Measurements from ENCODE around the gene ABTB2. TPM values are rescaled to one million over a fixed set of nuclear protein-coding genes. Genes with fewer than 3 reads are reported as not detected.

The ABTB2 gene
- total and polyA plus RNA-seq, 2 donors (not counting 1 experiment from before 2014, with no cell fraction given), result 1.0 to 5.8 TPM

GRCh38 chr11:34405079-34405858, 47.5 kb upstream of the ABTB2 start:
- DNase-seq (ENCODE audit: low read depth in 2 of 2), result peak; percentile 45 to 53
- no peaks in the 10 kb centered on the region for H3K4me1 ChIP-seq (ENCODE audit: control insufficient read depth, extremely low read depth, insufficient read depth, low read length)
- H3K9ac ChIP-seq (ENCODE audit: insufficient read depth, low read length), result no peak overlapping the region
- no peaks in the 10 kb centered on the region for H3K9me3 ChIP-seq (ENCODE audit: control insufficient read depth, insufficient read depth, low read depth, low read length)
- H3K36me3 ChIP-seq (ENCODE audit: control insufficient read depth, insufficient read depth, low read length), result no peaks in the 10 kb centered on the region
- no peak for TF ChIP-seq CTCF (conservative IDR thresholded peaks at IDR 0.05 in 1 of 2, IDR thresholded peaks at IDR 0.05 in 1 of 2; ENCODE audit: low read depth in 1 of 2, low read length in 2 of 2)
- TF ChIP-seq EZH2 (IDR thresholded peaks at IDR 0.05; ENCODE audit: low read length, missing control alignments), result no peak
- no peaks in the 10 kb centered on the region for H4K20me1 ChIP-seq (ENCODE audit: control insufficient read depth, extremely low read depth, insufficient read depth, low read length)
- H3K4me2 ChIP-seq (ENCODE audit: extremely low read depth, insufficient read depth, low read length), result peak overlapping the region; percentile 33
- H3K4me3 ChIP-seq (replicated peaks in 1 of 4; ENCODE audit: control extremely low read depth in 1 of 4, insufficient read depth in 1 of 4, low read depth in 3 of 4, low read length in 4 of 4), result peak overlapping the region in 2 of 4 experiments; percentile 25 to 30
- H3K27ac ChIP-seq (ENCODE audit: insufficient read depth, low read length), result no peak overlapping the region
- peak overlapping the region; percentile 7 for H2AFZ ChIP-seq (ENCODE audit: low read length)
- H3K79me2 ChIP-seq (ENCODE audit: control insufficient read depth, insufficient read depth, low read length), result no peaks in the 10 kb centered on the region
- H3K27me3 ChIP-seq (ENCODE audit: control insufficient read depth, insufficient read depth, low read length), result peaks cover 4% of the 10 kb centered on the region

GRCh38 chr11:34404280-34404679, 46.5 kb upstream of the ABTB2 start:
- Histone ChIP-seq H3K9ac (ENCODE audit: insufficient read depth, low read length) (no peak overlapping the region), H3K4me3 (replicated peaks in 1 of 4; ENCODE audit: control extremely low read depth in 1 of 4, insufficient read depth in 1 of 4, low read depth in 3 of 4, low read length in 4 of 4) (no peak overlapping the region)

GRCh38 chr11:34403431-34403830, 45.6 kb upstream of the ABTB2 start:
- Histone ChIP-seq H2AFZ (ENCODE audit: low read length) (no peak overlapping the region), H3K36me3 (ENCODE audit: control insufficient read depth, insufficient read depth, low read length) (no peaks in the 10 kb centered on the region), H3K9ac (ENCODE audit: insufficient read depth, low read length) (no peak overlapping the region), H3K4me2 (ENCODE audit: extremely low read depth, insufficient read depth, low read length) (no peak overlapping the region), H3K4me3 (replicated peaks in 1 of 4; ENCODE audit: control extremely low read depth in 1 of 4, insufficient read depth in 1 of 4, low read depth in 3 of 4, low read length in 4 of 4) (no peak overlapping the region), H3K4me1 (ENCODE audit: control insufficient read depth, extremely low read depth, insufficient read depth, low read length) (no peaks in the 10 kb centered on the region), H3K27me3 (ENCODE audit: control insufficient read depth, insufficient read depth, low read length) (peaks cover 4% of the 10 kb centered on the region), H3K27ac (ENCODE audit: insufficient read depth, low read length) (no peak overlapping the region), H4K20me1 (ENCODE audit: control insufficient read depth, extremely low read depth, insufficient read depth, low read length) (no peaks in the 10 kb centered on the region), H3K79me2 (ENCODE audit: control insufficient read depth, insufficient read depth, low read length) (no peaks in the 10 kb centered on the region), H3K9me3 (ENCODE audit: control insufficient read depth, insufficient read depth, low read depth, low read length) (no peaks in the 10 kb centered on the region)
- TF ChIP-seq CTCF (conservative IDR thresholded peaks at IDR 0.05 in 1 of 2, IDR thresholded peaks at IDR 0.05 in 1 of 2; ENCODE audit: low read depth in 1 of 2, low read length in 2 of 2) (no peak), EZH2 (IDR thresholded peaks at IDR 0.05; ENCODE audit: low read length, missing control alignments) (no peak)
- DNase-seq (ENCODE audit: low read depth in 2 of 2), result no peak

More at GRCh38 chr11:34404280-34404679, 46.5 kb upstream of the ABTB2 start:
- Histone ChIP-seq H3K4me2 (ENCODE audit: extremely low read depth, insufficient read depth, low read length) (no peak overlapping the region), H3K27ac (ENCODE audit: insufficient read depth, low read length) (no peak overlapping the region), H3K79me2 (ENCODE audit: control insufficient read depth, insufficient read depth, low read length) (no peaks in the 10 kb centered on the region), H3K4me1 (ENCODE audit: control insufficient read depth, extremely low read depth, insufficient read depth, low read length) (no peaks in the 10 kb centered on the region), H3K36me3 (ENCODE audit: control insufficient read depth, insufficient read depth, low read length) (no peaks in the 10 kb centered on the region), H3K27me3 (ENCODE audit: control insufficient read depth, insufficient read depth, low read length) (peaks cover 4% of the 10 kb centered on the region), H2AFZ (ENCODE audit: low read length) (no peak overlapping the region), H4K20me1 (ENCODE audit: control insufficient read depth, extremely low read depth, insufficient read depth, low read length) (no peaks in the 10 kb centered on the region), H3K9me3 (ENCODE audit: control insufficient read depth, insufficient read depth, low read depth, low read length) (no peaks in the 10 kb centered on the region)
- DNase-seq (ENCODE audit: low read depth in 2 of 2), result no peak
- no peak for TF ChIP-seq EZH2 (IDR thresholded peaks at IDR 0.05; ENCODE audit: low read length, missing control alignments)
- TF ChIP-seq CTCF (conservative IDR thresholded peaks at IDR 0.05 in 1 of 2, IDR thresholded peaks at IDR 0.05 in 1 of 2; ENCODE audit: low read depth in 1 of 2, low read length in 2 of 2), result no peak
